ENCODE measurements around the gene SHFL.

SHFL gene

GRCh38 chr19:10085641-10086590, at the start of gene SHFL:
Gene SHFL, plus strand, starts transcription at chr19:10086317. Its CDS starts 111 bp downstream, at chr19:10086428.
- DNase-seq: peak; percentile 79

- no peak for DNase-seq
These were observed 49.5 kb upstream of the SHFL start for GRCh38 chr19:10036601-10037071.

GRCh38 chr19:10037367-10037766, 48.8 kb upstream of the SHFL start:
- DNase-seq: no peak

GRCh38 chr19:10037809-10038208, 48.3 kb upstream of the SHFL start:
- no peak for DNase-seq

GRCh38 chr19:10043286-10043927, 42.7 kb upstream of the SHFL start:
- DNase-seq: peak; percentile 67

GRCh38 chr19:10044390-10044789, 41.7 kb upstream of the SHFL start:
- DNase-seq: no peak

- DNase-seq: no peak
These were observed 40.7 kb upstream of the SHFL start for GRCh38 chr19:10045371-10045770.

GRCh38 chr19:10049626-10050025, 36.5 kb upstream of the SHFL start:
- DNase-seq: no peak

- DNase-seq: no peak
These were observed 33.3 kb upstream of the SHFL start for GRCh38 chr19:10052602-10053360.

- no peak for DNase-seq
These were observed 24.3 kb upstream of the SHFL start for GRCh38 chr19:10061717-10062310.

GRCh38 chr19:10068205-10068604, 17.9 kb upstream of the SHFL start:
- DNase-seq: no peak

- DNase-seq: no peak
These were observed 17.1 kb upstream of the SHFL start for GRCh38 chr19:10069046-10069445.

GRCh38 chr19:10070730-10071446, 15.2 kb upstream of the SHFL start:
- DNase-seq: no peak

GRCh38 chr19:10074153-10074552, 12.0 kb upstream of the SHFL start:
- DNase-seq: no peak

- no peak for DNase-seq
These were observed 9.6 kb upstream of the SHFL start for GRCh38 chr19:10076535-10076934.

GRCh38 chr19:10078329-10078728, 7.8 kb upstream of the SHFL start:
- DNase-seq: no peak

- DNase-seq: no peak
These were observed 7.1 kb upstream of the SHFL start for GRCh38 chr19:10079031-10079453.

GRCh38 chr19:10083911-10084310, 2.2 kb upstream of the SHFL start:
- no peak for DNase-seq

GRCh38 chr19:10084803-10085202, 1.3 kb upstream of the SHFL start:
- DNase-seq: no peak

GRCh38 chr19:10086591-10087192, 575 bp downstream of the SHFL start:
- DNase-seq: peak; percentile 25

GRCh38 chr19:10087296-10088061, 1.4 kb downstream of the SHFL start:
- DNase-seq: no peak
